H1 (cell line): Measurements from ENCODE around the gene LGALS12. TPM values are rescaled to one million over a fixed set of nuclear protein-coding genes. Genes with fewer than 3 reads are reported as not detected.

ENCODE experiments used
- CBX8 ChIP-seq: fragments of 300-800, 300-1000 bp; sonication (generic); IDR thresholded peaks from 2 replicates; pipeline ENCODE4 v1.7.1; 2016; ENCODE audit warnings: low read depth, low read length, borderline replicate concordance
- CREB1 ChIP-seq: IDR thresholded peaks from 2 replicates; pipeline ENCODE4 v1.6.1; 2012; ENCODE audit warnings: inconsistent platforms
- POLR2A ChIP-seq, 2 experiments: IDR thresholded peaks; 1 replicate in 1 of 2; 2 replicates in 1 of 2; pipeline ENCODE4 v1.6.1; 2011; ENCODE audit warnings: low read depth in 2 of 2, low read length in 2 of 2, mild to moderate bottlenecking in 2 of 2; ENCODE audit errors: control extremely low read depth in 1 of 2
- SIRT6 ChIP-seq: IDR thresholded peaks from one replicate; pipeline ENCODE4 v1.7.1; 2012; ENCODE audit warnings: low read length, inconsistent platforms
- polyA plus RNA-seq, 7 experiments: library from polyadenylated mRNA; depleted of rRNA in 3 of 7; stranded (reverse) in 5 of 7; unstranded in 2 of 7; fragments of >200 nt in 5 of 7; fragments of 200-250 nt in 2 of 7; gene quantifications; 1 replicate in 5 of 7; 2 replicates in 1 of 7; 4 replicates in 1 of 7; pipeline versions ENCODE4 v1.2.1 to v1.2.3, GENCODE V29; 2011 to 2013; ENCODE audit warnings: missing spikeins in 2 of 7, mixed read lengths in 2 of 7
- total RNA-seq: library from RNA; stranded (reverse); fragmentation: NEBNext Ultra II Directional; extraction: Animal tissue kit (Norgen Biotek cat#: 25700); gene quantifications from 2 replicates; pipeline ENCODE4 v1.2.1, GENCODE V29; 2021

The LGALS12 gene
- total and polyA plus RNA-seq, 2 of the 8 experiments (the other 6 are each of a cell fraction or from before 2014, with no cell fraction given): 1.6 to 2.9 TPM

GRCh38 chr11:63507511-63507910 is 1.6 kb downstream of the LGALS12 start (continued):
- no peak for TF ChIP-seq CBX8
- TF ChIP-seq CREB1: no peak
- no peak for TF ChIP-seq POLR2A (IDR thresholded peaks at IDR 0.05; ENCODE audit: control extremely low read depth in 1 of 2, low read depth in 2 of 2, low read length in 2 of 2)
- no peak for TF ChIP-seq SIRT6
